ENCODE measurements around the gene UBE2D2.
"Not testable (repeated sequence)": the region's sequence is repeated elsewhere in the genome, so short reads cannot be mapped to it uniquely, and the experiment has no call there.

UBE2D2 gene

GRCh38 chr5:139575313-139575646 lies 14.1 kb downstream of the UBE2D2 start:
- H3K27me3 ChIP-seq (ENCODE audit: control insufficient read depth, insufficient read depth, low read length): no peaks in the 10 kb centered on the region
- peaks cover 6% of the 10 kb centered on the region for H3K4me1 ChIP-seq (ENCODE audit: control insufficient read depth, insufficient read depth, low read length)
- H3K27ac ChIP-seq (ENCODE audit: low read depth, low read length): no peak overlapping the region
- no peaks in the 10 kb centered on the region for H3K36me3 ChIP-seq (ENCODE audit: control insufficient read depth, insufficient read depth, low read length)
- no peak overlapping the region for H3K9ac ChIP-seq (ENCODE audit: low read length)
- no peak overlapping the region for H3K4me3 ChIP-seq (ENCODE audit: low read length)

GRCh38 chr5:139575751-139576150 lies 14.6 kb downstream of the UBE2D2 start:
- H3K4me3 ChIP-seq (ENCODE audit: low read length): no peak overlapping the region
- H3K27me3 ChIP-seq (ENCODE audit: control insufficient read depth, insufficient read depth, low read length): no peaks in the 10 kb centered on the region
- no peak overlapping the region for H3K9ac ChIP-seq (ENCODE audit: low read length)
- no peaks in the 10 kb centered on the region for H3K36me3 ChIP-seq (ENCODE audit: control insufficient read depth, insufficient read depth, low read length)
- no peak overlapping the region for H3K27ac ChIP-seq (ENCODE audit: low read depth, low read length)
- peaks cover 6% of the 10 kb centered on the region for H3K4me1 ChIP-seq (ENCODE audit: control insufficient read depth, insufficient read depth, low read length)

GRCh38 chr5:139577689-139578290 lies 16.7 kb downstream of the UBE2D2 start:
- Histone ChIP-seq H3K27ac (ENCODE audit: low read depth, low read length) (no peak overlapping the region), H3K36me3 (ENCODE audit: control insufficient read depth, insufficient read depth, low read length) (no peaks in the 10 kb centered on the region), H3K27me3 (ENCODE audit: control insufficient read depth, insufficient read depth, low read length) (no peaks in the 10 kb centered on the region), H3K9ac (ENCODE audit: low read length) (no peak overlapping the region), H3K4me3 (ENCODE audit: low read length) (no peak overlapping the region), H3K4me1 (ENCODE audit: control insufficient read depth, insufficient read depth, low read length) (peaks cover 6% of the 10 kb centered on the region)

- Histone ChIP-seq H3K9ac (ENCODE audit: low read length) (no peak overlapping the region), H3K27me3 (ENCODE audit: control insufficient read depth, insufficient read depth, low read length) (no peaks in the 10 kb centered on the region), H3K36me3 (ENCODE audit: control insufficient read depth, insufficient read depth, low read length) (no peaks in the 10 kb centered on the region), H3K4me1 (ENCODE audit: control insufficient read depth, insufficient read depth, low read length) (peaks cover 6% of the 10 kb centered on the region), H3K4me3 (ENCODE audit: low read length) (no peak overlapping the region), H3K27ac (ENCODE audit: low read depth, low read length) (no peak overlapping the region)
Measured at GRCh38 chr5:139578325-139578724, 17.2 kb downstream of the UBE2D2 start.

GRCh38 chr5:139582181-139582580 lies 21.0 kb downstream of the UBE2D2 start:
- H3K27me3 ChIP-seq (ENCODE audit: control insufficient read depth, insufficient read depth, low read length); H3K4me3 ChIP-seq (ENCODE audit: low read length); H3K4me1 ChIP-seq (ENCODE audit: control insufficient read depth, insufficient read depth, low read length); H3K27ac ChIP-seq (ENCODE audit: low read depth, low read length); H3K36me3 ChIP-seq (ENCODE audit: control insufficient read depth, insufficient read depth, low read length); H3K9ac ChIP-seq (ENCODE audit: low read length): not testable (repeated sequence)

GRCh38 chr5:139584137-139584536 lies 23.0 kb downstream of the UBE2D2 start:
- Histone ChIP-seq H3K27me3 (ENCODE audit: control insufficient read depth, insufficient read depth, low read length) (no peaks in the 10 kb centered on the region), H3K4me1 (ENCODE audit: control insufficient read depth, insufficient read depth, low read length) (no peaks in the 10 kb centered on the region), H3K27ac (ENCODE audit: low read depth, low read length) (no peak overlapping the region), H3K36me3 (ENCODE audit: control insufficient read depth, insufficient read depth, low read length) (no peaks in the 10 kb centered on the region), H3K4me3 (ENCODE audit: low read length) (no peak overlapping the region), H3K9ac (ENCODE audit: low read length) (no peak overlapping the region)

GRCh38 chr5:139588116-139588515 lies 27.0 kb downstream of the UBE2D2 start:
- H3K27me3 ChIP-seq (ENCODE audit: control insufficient read depth, insufficient read depth, low read length); H3K4me1 ChIP-seq (ENCODE audit: control insufficient read depth, insufficient read depth, low read length); H3K27ac ChIP-seq (ENCODE audit: low read depth, low read length); H3K36me3 ChIP-seq (ENCODE audit: control insufficient read depth, insufficient read depth, low read length); H3K4me3 ChIP-seq (ENCODE audit: low read length); H3K9ac ChIP-seq (ENCODE audit: low read length): not testable (repeated sequence)

- Histone ChIP-seq H3K27ac (ENCODE audit: low read depth, low read length) (no peak overlapping the region), H3K4me1 (ENCODE audit: control insufficient read depth, insufficient read depth, low read length) (peaks cover 4% of the 10 kb centered on the region), H3K4me3 (ENCODE audit: low read length) (no peak overlapping the region), H3K36me3 (ENCODE audit: control insufficient read depth, insufficient read depth, low read length) (no peaks in the 10 kb centered on the region), H3K9ac (ENCODE audit: low read length) (no peak overlapping the region), H3K27me3 (ENCODE audit: control insufficient read depth, insufficient read depth, low read length) (no peaks in the 10 kb centered on the region)
Measured at GRCh38 chr5:139588962-139589361, 27.8 kb downstream of the UBE2D2 start.

- Histone ChIP-seq H3K27ac (ENCODE audit: low read depth, low read length) (no peak overlapping the region), H3K36me3 (ENCODE audit: control insufficient read depth, insufficient read depth, low read length) (no peaks in the 10 kb centered on the region), H3K4me3 (ENCODE audit: low read length) (no peak overlapping the region), H3K4me1 (ENCODE audit: control insufficient read depth, insufficient read depth, low read length) (peaks cover 7% of the 10 kb centered on the region), H3K27me3 (ENCODE audit: control insufficient read depth, insufficient read depth, low read length) (no peaks in the 10 kb centered on the region), H3K9ac (ENCODE audit: low read length) (no peak overlapping the region)
Measured at GRCh38 chr5:139592289-139592688, 31.1 kb downstream of the UBE2D2 start.

- H3K27me3 ChIP-seq (ENCODE audit: control insufficient read depth, insufficient read depth, low read length); H3K27ac ChIP-seq (ENCODE audit: low read depth, low read length); H3K4me3 ChIP-seq (ENCODE audit: low read length); H3K36me3 ChIP-seq (ENCODE audit: control insufficient read depth, insufficient read depth, low read length); H3K9ac ChIP-seq (ENCODE audit: low read length): not testable (repeated sequence)
- peaks cover 10% of the 10 kb centered on the region for H3K4me1 ChIP-seq (ENCODE audit: control insufficient read depth, insufficient read depth, low read length)
Measured at GRCh38 chr5:139593076-139593475, 31.9 kb downstream of the UBE2D2 start.

- Histone ChIP-seq H3K4me1 (ENCODE audit: control insufficient read depth, insufficient read depth, low read length) (peaks cover 10% of the 10 kb centered on the region), H3K4me3 (ENCODE audit: low read length) (no peak overlapping the region), H3K27ac (ENCODE audit: low read depth, low read length) (no peak overlapping the region), H3K36me3 (ENCODE audit: control insufficient read depth, insufficient read depth, low read length) (no peaks in the 10 kb centered on the region), H3K27me3 (ENCODE audit: control insufficient read depth, insufficient read depth, low read length) (no peaks in the 10 kb centered on the region), H3K9ac (ENCODE audit: low read length) (no peak overlapping the region)
Measured at GRCh38 chr5:139593716-139594319, 32.7 kb downstream of the UBE2D2 start.

- no peak overlapping the region for H3K4me3 ChIP-seq (ENCODE audit: low read length)
- H3K27ac ChIP-seq (ENCODE audit: low read depth, low read length): no peak overlapping the region
- H3K9ac ChIP-seq (ENCODE audit: low read length): no peak overlapping the region
- H3K36me3 ChIP-seq (ENCODE audit: control insufficient read depth, insufficient read depth, low read length): peaks cover 3% of the 10 kb centered on the region
- H3K4me1 ChIP-seq (ENCODE audit: control insufficient read depth, insufficient read depth, low read length): peaks cover 10% of the 10 kb centered on the region
- no peaks in the 10 kb centered on the region for H3K27me3 ChIP-seq (ENCODE audit: control insufficient read depth, insufficient read depth, low read length)
Measured at GRCh38 chr5:139597134-139597533, 36.0 kb downstream of the UBE2D2 start.

GRCh38 chr5:139598601-139598965 lies 37.4 kb downstream of the UBE2D2 start:
- H3K4me1 ChIP-seq (ENCODE audit: control insufficient read depth, insufficient read depth, low read length); H3K9ac ChIP-seq (ENCODE audit: low read length); H3K27me3 ChIP-seq (ENCODE audit: control insufficient read depth, insufficient read depth, low read length); H3K27ac ChIP-seq (ENCODE audit: low read depth, low read length); H3K4me3 ChIP-seq (ENCODE audit: low read length); H3K36me3 ChIP-seq (ENCODE audit: control insufficient read depth, insufficient read depth, low read length): not testable (repeated sequence)

All from rectal smooth muscle tissue (tissue), 1 donor.